KMS-11 (cell line): ENCODE data around the gene DIABLO.

ENCODE experiments used
- H2AFZ ChIP-seq: fragments of 200-600 bp; sonication (generic); 2 replicates; pipeline ENCODE4 v1.6.1; 2016; ENCODE audit warnings: antibody characterized with exemption, mixed run types, low read depth
- H3K27ac ChIP-seq: fragments of 200-600 bp; sonication (generic); 2 replicates; pipeline ENCODE4 v1.6.1; 2016; ENCODE audit warnings: mild to moderate bottlenecking, mixed run types
- H3K27me3 ChIP-seq: fragments of 200-600 bp; sonication (generic); 2 replicates; pipeline ENCODE4 v1.6.1; 2017; ENCODE audit warnings: mild to moderate bottlenecking, low read depth, mixed run types, moderate library complexity; ENCODE audit not compliant: insufficient read depth
- H3K36me3 ChIP-seq: fragments of 200-600 bp; sonication (generic); 2 replicates; pipeline ENCODE4 v1.6.1; 2017; ENCODE audit warnings: mild to moderate bottlenecking, mixed run types; ENCODE audit not compliant: insufficient read depth
- H3K4me1 ChIP-seq: fragments of 200-600 bp; sonication (generic); 2 replicates; pipeline ENCODE4 v1.6.1; 2016; ENCODE audit warnings: mild to moderate bottlenecking, low read depth, mixed run types; ENCODE audit not compliant: poor library complexity, severe bottlenecking
- H3K4me2 ChIP-seq: fragments of 200-600 bp; sonication (generic); 2 replicates; pipeline ENCODE4 v1.7.0; 2016; ENCODE audit warnings: mild to moderate bottlenecking, mixed run types
- H3K4me3 ChIP-seq: fragments of 200-600 bp; sonication (generic); IDR thresholded peaks from 2 replicates; pipeline ENCODE4 v1.6.1; 2017; ENCODE audit warnings: low read depth, low read length, mixed read lengths; ENCODE audit not compliant: insufficient read depth
- H3K79me2 ChIP-seq: fragments of 200-600 bp; sonication (generic); 2 replicates; pipeline ENCODE4 v1.6.1; 2016; ENCODE audit warnings: low read depth, mixed run types; ENCODE audit not compliant: insufficient read depth
- H3K9ac ChIP-seq: fragments of 200-600 bp; sonication (generic); 2 replicates; pipeline ENCODE4 v1.6.1; 2016; ENCODE audit warnings: mild to moderate bottlenecking, mixed run types
- H4K20me1 ChIP-seq: fragments of 200-600 bp; sonication (generic); 2 replicates; pipeline ENCODE4 v1.6.1; 2016; ENCODE audit warnings: mild to moderate bottlenecking, mixed run types; ENCODE audit not compliant: insufficient read depth
- TF ChIP-seq, protein P1 (sequence below): fragments of 200-600 bp; sonication (generic); conservative IDR thresholded peaks from 2 replicates; pipeline ENCODE4 v1.6.1; 2017; ENCODE audit warnings: low read depth, mild to moderate bottlenecking, antibody characterized with exemption, low read length, moderate library complexity, mixed read lengths

Gene DIABLO

DNA sequence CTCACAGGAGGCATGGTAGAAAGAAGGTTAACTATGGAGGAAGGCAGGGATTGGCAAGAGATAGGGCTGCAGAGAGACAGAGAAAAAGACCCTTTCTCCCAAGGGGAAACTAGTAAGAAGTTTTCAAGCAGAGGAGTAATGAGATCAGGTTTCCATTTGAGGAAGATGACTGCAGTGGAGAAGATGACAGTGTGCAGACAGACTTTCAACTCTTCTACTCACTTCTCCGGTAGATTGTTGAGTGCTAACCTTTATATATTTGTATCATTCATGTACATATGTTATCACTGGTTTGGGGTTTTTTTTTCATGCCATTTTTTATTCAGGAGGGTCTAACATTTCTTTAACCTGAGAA is 28.3 kb downstream of the DIABLO start:
- no peaks in the 10 kb centered on the region for H3K79me2 ChIP-seq
- no peaks in the 10 kb centered on the region for H3K36me3 ChIP-seq
- no peak overlapping the region for H3K27ac ChIP-seq
- no peaks in the 10 kb centered on the region for H4K20me1 ChIP-seq
- H3K27me3 ChIP-seq, result no peaks in the 10 kb centered on the region
- no peak overlapping the region for H3K9ac ChIP-seq
- no peak overlapping the region for H2AFZ ChIP-seq
- peaks cover 1% of the 10 kb centered on the region for H3K4me1 ChIP-seq
- no peak overlapping the region for H3K4me2 ChIP-seq
- TF ChIP-seq, protein P1, sequence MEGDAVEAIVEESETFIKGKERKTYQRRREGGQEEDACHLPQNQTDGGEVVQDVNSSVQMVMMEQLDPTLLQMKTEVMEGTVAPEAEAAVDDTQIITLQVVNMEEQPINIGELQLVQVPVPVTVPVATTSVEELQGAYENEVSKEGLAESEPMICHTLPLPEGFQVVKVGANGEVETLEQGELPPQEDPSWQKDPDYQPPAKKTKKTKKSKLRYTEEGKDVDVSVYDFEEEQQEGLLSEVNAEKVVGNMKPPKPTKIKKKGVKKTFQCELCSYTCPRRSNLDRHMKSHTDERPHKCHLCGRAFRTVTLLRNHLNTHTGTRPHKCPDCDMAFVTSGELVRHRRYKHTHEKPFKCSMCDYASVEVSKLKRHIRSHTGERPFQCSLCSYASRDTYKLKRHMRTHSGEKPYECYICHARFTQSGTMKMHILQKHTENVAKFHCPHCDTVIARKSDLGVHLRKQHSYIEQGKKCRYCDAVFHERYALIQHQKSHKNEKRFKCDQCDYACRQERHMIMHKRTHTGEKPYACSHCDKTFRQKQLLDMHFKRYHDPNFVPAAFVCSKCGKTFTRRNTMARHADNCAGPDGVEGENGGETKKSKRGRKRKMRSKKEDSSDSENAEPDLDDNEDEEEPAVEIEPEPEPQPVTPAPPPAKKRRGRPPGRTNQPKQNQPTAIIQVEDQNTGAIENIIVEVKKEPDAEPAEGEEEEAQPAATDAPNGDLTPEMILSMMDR, result no peak
- H3K4me3 ChIP-seq, result no peak overlapping the region

DNA sequence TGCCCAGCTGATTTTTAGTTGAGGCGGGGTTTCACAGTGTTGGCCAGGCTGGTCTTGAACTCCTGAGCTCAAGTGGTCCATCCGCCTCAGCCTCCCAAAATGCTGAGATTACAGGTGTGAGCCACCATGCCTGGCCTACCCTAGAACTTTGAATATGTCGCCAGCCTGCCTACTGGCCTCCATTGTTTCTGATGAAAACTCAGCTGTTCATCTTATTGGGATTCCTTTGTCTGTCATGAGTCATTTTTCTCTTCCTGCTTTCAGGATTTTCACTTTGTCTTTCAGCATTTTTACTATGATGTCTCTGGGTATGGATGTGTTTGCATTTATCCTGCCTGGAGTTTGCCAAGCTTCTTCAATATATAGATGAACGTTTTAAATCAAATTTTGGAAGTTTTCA is 30.4 kb downstream of the DIABLO start:
- Histone ChIP-seq H2AFZ (no peak overlapping the region), H3K9ac (no peak overlapping the region), H3K27me3 (no peaks in the 10 kb centered on the region), H3K4me1 (no peaks in the 10 kb centered on the region), H3K4me3 (no peak overlapping the region), H3K4me2 (no peak overlapping the region), H3K36me3 (no peaks in the 10 kb centered on the region), H3K27ac (no peak overlapping the region), H4K20me1 (no peaks in the 10 kb centered on the region), H3K79me2 (no peaks in the 10 kb centered on the region)
- TF ChIP-seq, protein P1, result no peak

DNA sequence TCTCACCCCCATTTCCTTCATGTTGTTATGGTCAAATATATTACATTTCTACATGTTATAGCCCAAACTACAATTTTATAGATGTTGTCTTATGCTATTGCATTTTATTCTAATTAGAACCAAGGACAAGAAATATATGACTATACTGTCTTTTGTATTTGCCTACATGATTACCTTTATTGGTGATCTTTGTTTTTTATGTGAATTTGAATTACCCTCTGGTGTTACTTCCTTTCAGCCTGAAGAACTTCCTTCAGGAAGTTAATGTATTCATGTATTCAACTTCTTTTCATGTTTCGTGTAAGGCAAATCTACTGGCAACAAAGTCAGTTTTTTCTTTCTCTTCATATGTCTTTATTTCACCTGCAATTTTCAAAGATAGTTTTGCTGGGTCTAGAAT is 31.0 kb downstream of the DIABLO start:
- H3K27me3 ChIP-seq, result no peaks in the 10 kb centered on the region
- H3K4me3 ChIP-seq, result no peak overlapping the region
- no peak overlapping the region for H3K9ac ChIP-seq
- H3K4me1 ChIP-seq, result no peaks in the 10 kb centered on the region
- H3K27ac ChIP-seq, result no peak overlapping the region
- H3K4me2 ChIP-seq, result no peak overlapping the region
- H3K79me2 ChIP-seq, result no peaks in the 10 kb centered on the region
- TF ChIP-seq, protein P1, result no peak
- H2AFZ ChIP-seq, result no peak overlapping the region
- H4K20me1 ChIP-seq, result no peaks in the 10 kb centered on the region
- no peaks in the 10 kb centered on the region for H3K36me3 ChIP-seq

DNA sequence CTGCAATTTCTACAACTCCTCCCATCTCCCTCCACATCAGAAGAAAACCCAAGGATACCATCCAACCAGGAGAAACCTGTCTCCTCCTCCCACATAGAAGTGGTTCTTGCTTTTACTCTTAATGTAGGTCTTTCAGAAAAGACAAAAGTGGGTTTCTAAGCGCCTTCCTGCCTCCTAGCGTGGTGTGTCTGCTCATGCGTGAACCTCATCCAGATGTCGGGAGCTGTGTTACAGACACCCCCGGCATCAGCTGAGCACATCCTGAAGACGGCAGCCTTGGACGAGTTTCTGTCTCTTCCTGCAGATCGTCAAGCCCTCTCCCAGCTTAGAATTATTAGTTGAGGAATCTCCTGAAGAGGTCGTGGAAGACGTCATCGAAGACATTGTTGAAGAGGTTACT is 33.4 kb downstream of the DIABLO start:
- H3K36me3 ChIP-seq, result no peaks in the 10 kb centered on the region
- no peak overlapping the region for H3K4me2 ChIP-seq
- H3K4me3 ChIP-seq, result no peak overlapping the region
- TF ChIP-seq, protein P1, result no peak
- no peak overlapping the region for H3K27ac ChIP-seq
- H4K20me1 ChIP-seq, result no peaks in the 10 kb centered on the region
- no peaks in the 10 kb centered on the region for H3K27me3 ChIP-seq
- H3K9ac ChIP-seq, result no peak overlapping the region
- H3K79me2 ChIP-seq, result no peaks in the 10 kb centered on the region
- H3K4me1 ChIP-seq, result no peaks in the 10 kb centered on the region
- no peak overlapping the region for H2AFZ ChIP-seq
